IMR-90 (cell line): ENCODE results near the gene MFRP. TPM values are rescaled to one million over a fixed set of nuclear protein-coding genes. Genes with fewer than 3 reads are reported as not detected.

Source experiments
- ATAC-seq: fragments of 200-7000 bp; cut with Tn5 transposase; 2 replicates; pipeline ENCODE4 v1.9.1; 2020; ENCODE audit warnings: low read depth, mild to moderate bottlenecking, moderate library complexity
- BruUV-seq: library from RNA; stranded (reverse); fragments of 400-500 nt; replicated peaks from 2 replicates; lab custom pipeline; 2021; lab: Mats Ljungman, UMichigan
- CTCF ChIA-PET: fragments of 300-600 bp; formaldehyde crosslinking; extraction: SDS; loops from one replicate; lab custom pipeline; 2021; ENCODE audit warnings: antibody characterized with exemption; lab: Yijun Ruan, JAX
- POLR2A ChIA-PET: fragments of 300-600 bp; sonication (Branson Sonifier 250); formaldehyde crosslinking; loops from one replicate; lab custom pipeline; 2022; ENCODE audit warnings: antibody characterized with exemption; ENCODE audit not compliant: unreplicated experiment; lab: Charles Lee
- DNase-seq: peaks from one replicate; pipeline ENCODE4 v3.0.0; 2013
- H2AFZ ChIP-seq: replicated peaks from 2 replicates; pipeline ENCODE3; 2013; ENCODE audit warnings: low read length, mild to moderate bottlenecking; ENCODE audit not compliant: poor library complexity
- H2AK5ac ChIP-seq: 2 replicates; pipeline ENCODE4 v1.6.1; 2013; ENCODE audit warnings: low read depth, low read length, inconsistent platforms
- H2AK9ac ChIP-seq: replicated peaks from 2 replicates; pipeline ENCODE3; 2013; ENCODE audit warnings: mild to moderate bottlenecking, low read depth, low read length, moderate library complexity; ENCODE audit not compliant: poor library complexity
- H2BK120ac ChIP-seq: 2 replicates; pipeline ENCODE4 v1.6.1; 2013; ENCODE audit warnings: low read depth, low read length, inconsistent platforms
- H2BK15ac ChIP-seq: 3 replicates; pipeline ENCODE4 v1.6.1; 2013; ENCODE audit warnings: low read depth, low read length, inconsistent platforms
- H2BK20ac ChIP-seq: 2 replicates; pipeline ENCODE4 v1.6.1; 2013; ENCODE audit warnings: low read depth, mild to moderate bottlenecking, inconsistent platforms, low read length, moderate library complexity
- H2BK5ac ChIP-seq: 2 replicates; pipeline ENCODE4 v1.6.1; 2013; ENCODE audit warnings: mild to moderate bottlenecking, low read depth, low read length, inconsistent platforms; ENCODE audit not compliant: poor library complexity, severe bottlenecking
- H3K14ac ChIP-seq: replicated peaks from 2 replicates; pipeline ENCODE4 v1.6.1; 2013; ENCODE audit warnings: low read depth, low read length, inconsistent platforms
- H3K18ac ChIP-seq: 2 replicates; pipeline ENCODE4 v1.6.1; 2013; ENCODE audit warnings: low read depth, low read length, control low read depth
- H3K23ac ChIP-seq: 2 replicates; pipeline ENCODE4 v1.6.1; 2013; ENCODE audit warnings: low read depth, low read length, inconsistent platforms
- H3K27ac ChIP-seq: 2 replicates; pipeline ENCODE4 v1.5.1; 2013; ENCODE audit warnings: mild to moderate bottlenecking, control low read depth, low read length; ENCODE audit not compliant: insufficient read depth
- H3K27me3 ChIP-seq: 2 replicates; pipeline ENCODE4 v1.6.1; 2013; ENCODE audit warnings: low read length; ENCODE audit not compliant: control insufficient read depth, insufficient read depth
- H3K36me3 ChIP-seq: 2 replicates; pipeline ENCODE4 v1.6.1; 2013; ENCODE audit warnings: low read length, mixed read lengths; ENCODE audit not compliant: control insufficient read depth, insufficient read depth
- H3K4ac ChIP-seq: 2 replicates; pipeline ENCODE4 v1.6.1; 2013; ENCODE audit warnings: low read depth, low read length, inconsistent platforms
- H3K4me1 ChIP-seq: 2 replicates; pipeline ENCODE4 v1.6.1; 2013; ENCODE audit warnings: low read length, mixed read lengths; ENCODE audit not compliant: control insufficient read depth, insufficient read depth
- H3K4me2 ChIP-seq: 2 replicates; pipeline ENCODE4 v1.6.1; 2013; ENCODE audit warnings: low read depth, mild to moderate bottlenecking, control low read depth, low read length, moderate library complexity
- H3K4me3 ChIP-seq: 2 replicates; pipeline ENCODE4 v1.5.1; 2013; ENCODE audit warnings: low read depth, mild to moderate bottlenecking, control low read depth, low read length, moderate library complexity; ENCODE audit not compliant: insufficient read depth
- H3K56ac ChIP-seq: 2 replicates; pipeline ENCODE4 v1.6.1; 2013; ENCODE audit warnings: low read length, inconsistent platforms; ENCODE audit not compliant: insufficient read depth; ENCODE audit errors: extremely low read depth
- H3K79me1 ChIP-seq, 2 experiments: 2 replicates each; pipeline ENCODE4 v1.6.1; 2013; ENCODE audit warnings: low read length in 2 of 2, inconsistent platforms in 1 of 2, low read depth in 1 of 2
- H3K9ac ChIP-seq: 2 replicates; pipeline ENCODE4 v1.6.1; 2013; ENCODE audit warnings: low read depth, low read length, control low read depth
- H3K9me1 ChIP-seq: 2 replicates; pipeline ENCODE4 v1.6.1; 2013; ENCODE audit warnings: low read length, inconsistent platforms; ENCODE audit not compliant: insufficient read depth
- H3K9me3 ChIP-seq: 2 replicates; pipeline ENCODE4 v1.6.1; 2013; ENCODE audit warnings: low read length; ENCODE audit not compliant: control insufficient read depth, insufficient read depth
- H4K20me1 ChIP-seq: 2 replicates; pipeline ENCODE4 v1.6.1; 2013; ENCODE audit warnings: low read length, inconsistent platforms; ENCODE audit not compliant: insufficient read depth
- H4K5ac ChIP-seq: 2 replicates; pipeline ENCODE4 v1.6.1; 2013; ENCODE audit warnings: mild to moderate bottlenecking, low read depth, low read length, control low read depth
- H4K8ac ChIP-seq, 2 experiments: 2 replicates each; pipeline ENCODE4 v1.6.1; 2013; ENCODE audit warnings: low read depth in 2 of 2, low read length in 2 of 2, control low read depth in 1 of 2, inconsistent platforms in 1 of 2
- H4K91ac ChIP-seq: 2 replicates; pipeline ENCODE4 v1.6.1; 2013; ENCODE audit warnings: low read depth, low read length, inconsistent platforms; ENCODE audit not compliant: insufficient read depth
- POLR2A ChIP-seq: IDR thresholded peaks from 2 replicates; pipeline ENCODE4 v1.6.1; 2012; ENCODE audit warnings: mild to moderate bottlenecking, low read depth, low read length
- RFX5 ChIP-seq: IDR thresholded peaks from 2 replicates; pipeline ENCODE4 v1.8.0; 2012; ENCODE audit warnings: low read depth, mild to moderate bottlenecking, low read length, moderate library complexity
- whole genome bisulfite sequencing, 2 experiments: methylation state at CpG; one replicate each; pipeline versions ENCODE4 v1.1.5 to v1.1.7; 2013; ENCODE audit warnings: missing lambda C conversion rate in 2 of 2; ENCODE audit not compliant: insufficient read length in 1 of 2; ENCODE audit errors: extremely low coverage in 2 of 2; 5-methylcytosine and 5-hydroxymethylcytosine counted together
- dilution Hi-C: fragments of 300-500 bp; cut with HindIII; formaldehyde crosslinking; loops from one replicate; pipeline ENCODE4 v1.14.3; 2018; ENCODE audit warnings: low sequenced_read_pairs; ENCODE audit not compliant: unreplicated experiment
- in situ Hi-C: fragments of 300-500 bp; cut with MboI; formaldehyde crosslinking; loops from 3 replicates; pipeline ENCODE4 v1.14.3; 2019; ENCODE audit warnings: low sequenced_read_pairs, inconsistent platforms, mixed read lengths
- intact Hi-C: fragments of 100-400 bp; cut with micrococcal nuclease; formaldehyde crosslinking; loops from 2 replicates; pipeline ENCODE4 v1.10.0; 2022
- polyA plus RNA-seq, 3 experiments: library from polyadenylated mRNA; depleted of rRNA; stranded (reverse); fragments of >200 nt; gene quantifications; 2 replicates each; pipeline ENCODE4 v1.2.3, GENCODE V29; 2012; ENCODE audit warnings: low replicate concordance in 1 of 3
- total RNA-seq: library from RNA; depleted of rRNA; stranded (reverse); fragments of >200 nt; gene quantifications from 2 replicates; pipeline ENCODE4 v1.2.3, GENCODE V29; 2012

Gene MFRP
- total and polyA plus RNA-seq, 2 of the 4 experiments (the other 2 are of a cell fraction): not detected

- CTCF ChIA-PET: no interaction called here
- Histone ChIP-seq H4K91ac (no peak overlapping the region), H2BK20ac (no peak overlapping the region), H3K27me3 (no peaks in the 10 kb centered on the region), H3K18ac (no peak overlapping the region), H3K4me2 (no peak overlapping the region), H3K27ac (no peak overlapping the region), H4K20me1 (no peaks in the 10 kb centered on the region), H2BK5ac (no peak overlapping the region), H3K56ac (no peak overlapping the region), H3K9me3 (peaks cover 9% of the 10 kb centered on the region), H4K8ac (no peak overlapping the region), H3K9me1 (no peaks in the 10 kb centered on the region; the same call in 1 of the 2 replicates), H2BK15ac (no peak overlapping the region), H3K4me1 (no peaks in the 10 kb centered on the region), H3K23ac (no peak overlapping the region), H3K9ac (no peak overlapping the region), H4K5ac (no peak overlapping the region), H3K36me3 (peaks cover 30% of the 10 kb centered on the region), H3K14ac (no peak overlapping the region), H3K4me3 (no peak overlapping the region), H2BK120ac (no peak overlapping the region), H3K4ac (no peak overlapping the region), H3K79me1 (peaks cover 10 to 24% of the 10 kb centered on the region in 2 experiments; a peak in 3 of 4 replicates), H2AFZ (no peak overlapping the region), H2AK9ac (no peak overlapping the region), H2AK5ac (no peak overlapping the region)
- TF ChIP-seq RFX5: no peak
- no peak for TF ChIP-seq POLR2A
- in situ Hi-C loops: no loop called here
- BruUV-seq: no TSS peak
- POLR2A ChIA-PET: no interaction called here
- intact Hi-C loops: no loop called here
- DNase-seq (no peak), ATAC-seq (no peak)
- WGBS, 2 experiments: 100% methylated on average over 2 of the region's 3 CpGs; no CpG with 5 or more reads in 1 of the 2 experiments
- dilution Hi-C loops: no loop called here
Observed at GRCh38 chr11:119293461-119293860, 53.0 kb downstream of the MFRP start.
